OCI-LY1 (cell line): ENCODE results near the gene EYA3.

Experiments
- EZH2 ChIP-seq: fragments of 200-600 bp; sonication (generic), shearing (Covaris generic); IDR thresholded peaks from 2 replicates; pipeline ENCODE4 v1.8.0; 2017; ENCODE audit warnings: borderline replicate concordance, mixed run types, mild to moderate bottlenecking, antibody characterized with exemption, low read length, moderate library complexity, mixed read lengths
- TF ChIP-seq, protein P1 (sequence below): fragments of 200-600 bp; sonication (generic), shearing (Covaris generic); IDR thresholded peaks from 2 replicates; pipeline ENCODE4 v1.5.1; 2017; ENCODE audit warnings: mild to moderate bottlenecking, antibody characterized with exemption, low read length, moderate library complexity, mixed read lengths

DNA sequence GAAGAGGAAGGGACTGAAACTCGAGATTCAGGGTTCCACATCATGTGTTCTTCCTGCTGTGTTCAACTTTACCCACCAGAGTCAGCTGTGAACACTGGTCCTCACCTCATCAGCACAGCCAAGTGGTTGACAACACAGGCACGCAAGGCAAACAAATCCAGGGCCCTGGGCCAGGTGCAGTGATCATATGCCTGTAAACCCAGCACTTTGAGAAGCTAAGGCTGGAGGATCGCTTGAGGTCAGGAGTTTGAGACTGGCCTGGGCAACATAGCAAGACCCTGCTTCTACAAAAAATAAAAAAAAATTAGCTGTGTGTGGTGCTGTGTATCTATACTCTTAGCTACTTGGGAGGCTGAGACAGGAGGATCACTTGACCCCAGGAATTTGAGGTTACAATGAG lies 137.0 kb downstream of the EYA3 start:
- TF ChIP-seq, protein P1, sequence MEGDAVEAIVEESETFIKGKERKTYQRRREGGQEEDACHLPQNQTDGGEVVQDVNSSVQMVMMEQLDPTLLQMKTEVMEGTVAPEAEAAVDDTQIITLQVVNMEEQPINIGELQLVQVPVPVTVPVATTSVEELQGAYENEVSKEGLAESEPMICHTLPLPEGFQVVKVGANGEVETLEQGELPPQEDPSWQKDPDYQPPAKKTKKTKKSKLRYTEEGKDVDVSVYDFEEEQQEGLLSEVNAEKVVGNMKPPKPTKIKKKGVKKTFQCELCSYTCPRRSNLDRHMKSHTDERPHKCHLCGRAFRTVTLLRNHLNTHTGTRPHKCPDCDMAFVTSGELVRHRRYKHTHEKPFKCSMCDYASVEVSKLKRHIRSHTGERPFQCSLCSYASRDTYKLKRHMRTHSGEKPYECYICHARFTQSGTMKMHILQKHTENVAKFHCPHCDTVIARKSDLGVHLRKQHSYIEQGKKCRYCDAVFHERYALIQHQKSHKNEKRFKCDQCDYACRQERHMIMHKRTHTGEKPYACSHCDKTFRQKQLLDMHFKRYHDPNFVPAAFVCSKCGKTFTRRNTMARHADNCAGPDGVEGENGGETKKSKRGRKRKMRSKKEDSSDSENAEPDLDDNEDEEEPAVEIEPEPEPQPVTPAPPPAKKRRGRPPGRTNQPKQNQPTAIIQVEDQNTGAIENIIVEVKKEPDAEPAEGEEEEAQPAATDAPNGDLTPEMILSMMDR = no peak
- no peak for TF ChIP-seq EZH2
